HG03108 (cell line): ENCODE data around the gene ZNF665.
"Not testable (repeated sequence)": the region's sequence is repeated elsewhere in the genome, so short reads cannot be mapped to it uniquely, and the experiment has no call there.

Experiments used
- ATAC-seq: cut with Tn5 transposase; IDR thresholded peaks from one replicate; pipeline ENCODE4 v1.9.1; 2021; ENCODE audit warnings: moderate library complexity; ENCODE audit not compliant: unreplicated experiment

ZNF665 gene

GRCh38 chr19:53192771-53193534 is at the start of gene ZNF665:
ZNF665 (minus strand) TSS chr19:53193358; CDS start chr19:53182898, 10,460 bp downstream.
- ATAC-seq, result no peak

GRCh38 chr19:53237114-53237777 is 44.1 kb upstream of the ZNF665 start:
- no peak for ATAC-seq

DNA sequence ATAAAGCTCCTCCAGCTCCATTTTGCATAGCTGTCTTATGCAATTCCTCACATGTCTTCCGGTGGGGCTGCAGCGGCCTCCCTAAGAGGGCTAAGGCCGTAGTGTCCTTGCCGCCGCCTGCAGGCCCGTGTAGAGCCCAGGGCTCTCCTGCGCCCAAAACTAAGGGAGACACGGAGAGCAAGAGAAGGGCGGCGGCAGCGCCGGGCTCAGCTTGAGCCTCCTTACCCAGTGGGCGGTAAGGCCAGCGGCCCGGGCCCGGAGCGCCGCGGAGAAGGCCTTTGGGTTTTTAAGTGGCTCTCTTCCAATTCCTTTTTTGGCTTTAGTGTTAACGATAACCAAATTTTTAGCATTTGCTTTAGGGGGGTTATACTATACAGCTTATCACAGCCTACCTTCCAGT is 31.4 kb upstream of the ZNF665 start:
- no peak for ATAC-seq

DNA sequence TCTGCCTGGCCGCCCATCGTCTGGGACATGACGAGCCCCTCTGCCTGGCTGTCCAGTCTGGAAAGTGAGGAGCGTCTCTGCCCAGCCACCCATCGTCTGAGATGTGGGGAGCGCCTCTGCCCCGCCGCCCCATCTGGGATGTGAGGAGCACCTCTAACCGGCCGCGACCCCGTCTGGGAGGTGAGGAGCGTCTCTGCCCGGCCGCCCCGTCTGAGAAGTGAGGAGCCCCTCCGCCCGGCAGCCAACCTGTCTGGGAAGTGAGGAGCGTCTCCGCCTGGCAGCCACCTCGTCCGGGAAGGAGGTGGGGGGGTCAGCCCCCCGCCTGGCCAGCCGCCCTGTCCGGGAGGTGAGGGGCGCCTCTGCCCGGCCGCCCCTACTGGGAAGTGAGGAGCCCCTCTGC is 29.6 kb upstream of the ZNF665 start:
- ATAC-seq, result not testable (repeated sequence)

GRCh38 chr19:53212703-53213320 is 19.7 kb upstream of the ZNF665 start:
- no peak for ATAC-seq

GRCh38 chr19:53211554-53211953 is 18.4 kb upstream of the ZNF665 start:
- ATAC-seq, result not testable (repeated sequence)

- ATAC-seq, result no peak
These were observed 3.7 kb upstream of the ZNF665 start for GRCh38 chr19:53196777-53197396.

DNA sequence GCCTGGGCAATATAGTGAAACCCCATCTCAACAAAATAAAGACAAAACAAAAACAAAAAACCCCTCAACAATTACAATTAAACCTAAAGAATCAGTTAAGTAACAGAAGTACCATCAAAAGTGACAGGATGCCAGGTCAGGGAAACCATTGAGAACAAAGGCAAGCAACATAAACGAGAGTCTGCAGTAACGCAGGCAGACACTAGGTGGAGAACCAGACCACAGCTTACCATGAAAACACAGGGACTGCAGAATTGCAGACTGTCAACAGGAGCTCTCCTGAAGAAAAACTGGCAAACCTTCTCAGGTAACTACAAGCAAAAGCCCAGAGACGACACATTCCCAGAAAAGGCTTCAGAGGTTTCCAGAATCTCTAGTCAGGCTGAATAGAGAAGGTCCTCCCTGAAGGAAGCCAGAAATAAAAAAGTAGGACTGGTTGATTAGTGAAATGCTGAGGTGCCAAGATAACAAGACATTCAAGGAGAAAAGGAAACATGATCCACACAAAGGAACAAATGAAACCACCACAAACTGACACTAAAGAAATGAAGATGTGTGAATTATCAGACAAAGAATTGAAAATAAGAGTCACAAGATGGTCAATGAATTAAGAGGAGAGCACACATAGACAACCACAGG is 2.2 kb upstream of the ZNF665 start:
- no peak for ATAC-seq

- ATAC-seq, result no peak
These were observed 521 bp upstream of the ZNF665 start for GRCh38 chr19:53193535-53194222.

GRCh38 chr19:53190253-53190652 is 2.9 kb downstream of the ZNF665 start:
- ATAC-seq, result no peak

DNA sequence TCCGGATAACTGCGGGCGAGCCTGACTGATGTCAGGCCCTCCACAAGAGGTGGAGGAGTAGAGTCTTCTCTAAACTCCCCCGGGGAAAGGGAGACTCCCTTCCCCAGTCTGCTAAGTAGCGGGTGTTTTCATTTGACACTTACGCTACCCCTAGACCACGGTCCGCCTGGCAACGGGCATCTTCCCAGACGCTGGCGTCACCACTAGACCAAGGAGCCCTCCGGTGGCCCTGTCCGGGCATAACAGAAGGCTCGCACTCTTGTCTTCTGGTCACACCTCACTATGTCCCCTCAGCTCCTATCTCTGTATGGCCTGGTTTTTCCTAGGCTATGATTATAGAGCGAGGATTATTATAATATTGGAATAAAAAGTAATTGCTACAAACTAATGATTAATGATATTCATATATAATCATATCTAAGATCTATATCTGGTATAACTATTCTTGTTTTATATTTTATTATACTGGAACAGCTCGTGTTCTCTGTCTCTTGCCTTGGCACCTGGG is 3.4 kb downstream of the ZNF665 start:
- ATAC-seq, result not testable (repeated sequence)

DNA sequence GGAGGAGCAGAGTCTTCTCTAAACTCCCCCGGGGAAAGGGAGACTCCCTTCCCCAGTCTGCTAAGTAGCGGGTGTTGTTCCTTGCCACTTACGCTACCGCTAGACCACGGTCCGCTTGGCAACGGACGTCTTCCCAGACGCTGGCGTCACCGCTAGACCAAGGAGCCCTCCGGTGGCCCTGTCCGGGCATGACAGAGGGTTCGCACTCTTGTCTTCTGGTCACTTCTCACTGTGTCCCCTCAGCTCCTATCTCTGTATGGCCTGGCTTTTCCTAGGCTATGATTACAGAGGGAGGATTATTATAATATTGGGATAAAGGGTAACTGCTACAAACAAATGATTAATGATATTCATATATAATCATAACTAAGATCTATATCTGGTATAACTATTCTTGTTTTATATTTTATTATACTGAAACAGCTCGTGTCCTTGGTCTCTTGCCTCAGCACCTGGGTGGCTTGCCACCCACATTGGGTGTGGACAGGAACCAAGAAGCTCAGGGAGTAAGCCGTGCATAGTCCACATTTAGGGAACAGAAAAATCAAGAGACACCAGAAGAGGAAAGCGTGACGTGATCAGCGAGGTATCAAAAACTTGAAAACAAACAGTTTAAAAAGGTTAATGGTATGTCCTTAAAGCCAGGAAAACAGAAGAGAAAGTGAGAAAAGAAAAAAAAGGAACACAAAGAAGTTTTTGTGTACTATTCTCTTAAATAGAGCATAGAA is 7.8 kb downstream of the ZNF665 start:
- ATAC-seq, result not testable (repeated sequence)

DNA sequence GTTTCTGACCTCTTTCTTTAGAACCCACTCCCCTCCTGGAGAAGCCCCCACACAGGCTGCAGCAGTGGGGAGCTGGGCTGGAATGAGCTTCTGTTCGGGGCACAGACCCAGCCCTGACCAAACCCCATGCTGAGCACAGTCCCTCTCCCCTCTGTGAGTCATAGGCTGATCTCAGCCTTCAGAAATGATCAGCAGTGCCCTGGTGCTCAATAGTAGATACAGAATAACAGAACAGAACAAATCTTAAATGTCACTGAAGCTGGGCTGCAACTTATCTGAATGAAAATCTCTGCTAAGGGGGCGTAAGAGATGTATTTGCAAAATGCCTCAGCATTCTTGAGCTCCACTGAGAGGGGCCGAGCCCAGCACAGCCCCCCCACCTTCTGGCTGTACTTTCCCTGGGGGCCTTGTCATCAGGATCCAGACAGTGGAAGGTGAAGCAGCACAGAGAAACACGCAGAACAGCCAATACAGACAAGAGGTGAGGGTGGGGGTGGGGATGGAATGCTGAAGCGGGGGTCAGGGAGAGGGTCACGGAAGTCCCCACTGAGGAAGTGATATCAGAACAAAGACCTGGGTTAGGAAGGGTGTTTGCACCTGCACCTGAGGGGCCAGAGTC is 9.9 kb downstream of the ZNF665 start:
- ATAC-seq, result no peak

GRCh38 chr19:53182202-53182601 is 11.0 kb downstream of the ZNF665 start:
- no peak for ATAC-seq

GRCh38 chr19:53177986-53178385 is 15.2 kb downstream of the ZNF665 start:
- ATAC-seq, result no peak

DNA sequence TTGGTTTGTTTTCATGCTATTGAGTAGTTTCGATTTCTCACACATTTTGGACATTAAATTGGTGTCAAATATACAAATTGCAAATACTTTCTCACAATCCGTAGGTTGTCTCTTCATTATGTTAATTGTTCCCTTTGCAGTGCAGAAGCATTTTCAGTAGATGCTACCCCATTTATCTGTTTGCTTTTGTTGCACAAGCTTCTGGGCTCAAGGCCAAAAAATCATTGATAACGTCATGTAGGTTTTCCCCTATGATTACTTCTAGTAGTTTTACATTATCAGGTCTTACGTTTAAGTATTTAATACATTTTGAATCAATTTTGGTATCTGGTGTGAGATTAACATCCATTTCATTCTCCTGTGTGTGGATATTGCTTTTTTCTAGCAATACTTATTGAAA is 20.3 kb downstream of the ZNF665 start:
- no peak for ATAC-seq

- ATAC-seq, result no peak
These were observed 27.5 kb downstream of the ZNF665 start for GRCh38 chr19:53165691-53166091.

DNA sequence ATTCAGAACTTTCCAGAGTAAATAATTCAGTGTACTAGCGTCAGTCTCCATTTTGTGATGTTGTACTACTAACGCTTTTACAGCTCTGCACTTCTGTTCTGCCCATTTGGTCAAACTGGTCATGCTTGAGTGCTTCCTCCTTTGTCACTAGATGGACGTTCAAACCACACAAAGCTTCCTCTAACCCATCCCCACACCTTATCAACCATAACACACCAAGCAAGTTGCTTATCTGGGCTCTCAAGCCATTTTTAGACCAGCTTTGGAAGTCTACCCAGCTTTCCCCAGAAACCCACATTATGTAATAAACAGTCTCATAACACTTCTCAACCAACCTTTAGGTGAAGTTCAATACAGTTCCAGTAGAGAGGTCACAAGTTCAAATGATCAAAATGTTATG is 32.0 kb downstream of the ZNF665 start:
- ATAC-seq, result no peak

DNA sequence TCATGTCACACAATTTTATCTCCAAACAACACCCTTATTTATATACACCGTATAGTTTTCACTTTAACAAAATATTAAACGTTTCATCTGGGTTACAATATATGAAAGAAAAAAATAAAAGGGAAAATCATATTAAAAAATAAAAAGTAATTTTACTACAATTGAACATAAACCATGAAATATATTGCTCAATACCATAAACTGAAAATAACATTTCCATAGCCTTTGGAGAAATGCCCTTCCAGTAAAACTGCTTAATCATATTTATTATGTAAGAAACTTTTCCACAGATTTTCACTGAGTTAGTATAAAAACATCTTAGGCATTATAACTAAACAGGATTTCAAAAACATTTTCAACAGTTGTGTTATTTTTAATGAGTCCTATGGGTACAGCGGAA is 32.8 kb downstream of the ZNF665 start:
- no peak for ATAC-seq
